Activated naive CD4-positive, alpha-beta T cell treated with anti-CD3 and anti-CD28 coated beads, Interleukin-2, amount 10 ng/mL, durations not matched to agents 7 days and 5 days (primary cell): ENCODE results near the gene GPR25.

Experiments used
- CTCF ChIA-PET: fragments of 350-600 bp; sonication (Branson Sonifier 250); formaldehyde crosslinking; loops from one replicate; lab custom pipeline; 2021; ENCODE audit warnings: antibody characterized with exemption; lab: Charles Lee
- DNase-seq: peaks from one replicate; pipeline ENCODE4 v3.0.0-alpha.2; 2020
- H3K27ac Mint-ChIP-seq: one replicate; pipeline ENCODE4 v1.8.0; 2021; ENCODE audit warnings: mild to moderate bottlenecking, moderate library complexity, mixed read lengths
- H3K27me3 Mint-ChIP-seq: one replicate; pipeline ENCODE4 v1.8.0; 2021; ENCODE audit warnings: mild to moderate bottlenecking, mixed read lengths
- H3K36me3 Mint-ChIP-seq: one replicate; pipeline ENCODE4 v1.8.0; 2021; ENCODE audit warnings: mixed read lengths
- H3K4me1 Mint-ChIP-seq: one replicate; pipeline ENCODE4 v1.8.0; 2021; ENCODE audit warnings: mixed read lengths
- H3K4me3 Mint-ChIP-seq: one replicate; pipeline ENCODE4 v1.8.0; 2021; ENCODE audit warnings: mild to moderate bottlenecking, moderate library complexity, mixed read lengths
- H3K9me3 Mint-ChIP-seq: one replicate; pipeline ENCODE4 v1.8.0; 2021; ENCODE audit warnings: mixed read lengths

GPR25 gene

DNA sequence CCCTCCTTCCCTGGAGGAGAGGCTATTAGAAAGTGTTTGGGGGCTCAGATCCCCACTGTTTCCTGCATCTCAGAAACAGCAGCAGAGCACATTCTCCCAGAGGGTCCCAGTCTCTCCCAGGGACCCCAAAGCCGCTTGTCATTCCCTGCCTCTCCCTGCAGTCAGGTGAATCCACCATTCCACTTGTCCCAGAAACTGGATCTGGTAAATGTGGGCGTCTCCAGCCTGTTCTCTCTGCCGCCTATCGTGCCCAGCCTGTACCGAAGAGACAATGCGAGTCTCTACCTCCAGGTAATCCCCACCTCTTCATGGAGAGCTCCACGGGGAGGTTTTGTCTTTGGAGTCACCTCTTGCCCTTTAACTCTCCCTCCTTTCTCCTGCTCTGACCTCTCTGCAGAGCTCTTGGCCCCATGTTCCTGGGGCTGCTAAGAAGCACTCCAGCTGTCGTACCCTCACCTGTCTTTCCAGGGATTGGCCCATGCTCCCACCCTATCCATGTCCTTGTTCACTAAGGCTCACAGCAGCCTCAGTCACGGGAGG is 48.9 kb downstream of the GPR25 start:
- CTCF ChIA-PET = no interaction called here

DNA sequence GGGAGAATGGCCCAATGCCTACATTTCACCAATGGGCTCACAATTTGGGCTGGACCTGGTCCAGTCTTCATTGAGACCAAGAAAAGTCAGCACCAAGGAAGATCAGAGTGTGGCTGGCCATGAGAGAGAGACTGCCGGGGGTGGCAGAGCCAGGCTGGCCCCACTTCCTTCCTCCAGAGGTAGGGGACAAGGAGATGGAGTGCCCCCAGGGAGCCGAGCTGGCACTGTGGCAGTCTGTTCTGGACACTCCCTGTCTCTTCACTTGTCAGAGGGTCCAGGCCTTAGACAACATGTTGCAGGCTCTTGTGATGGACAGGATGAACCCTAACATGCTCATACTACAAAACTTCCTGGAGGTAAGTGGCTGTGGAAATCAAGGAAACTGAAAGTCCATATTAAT is 49.6 kb downstream of the GPR25 start:
- Mint-ChIP-seq H3K27me3 (peaks cover 43% of the 10 kb centered on the region), H3K4me3 (no peak overlapping the region), H3K27ac (no peak overlapping the region), H3K36me3 (no peaks in the 10 kb centered on the region), H3K4me1 (peaks cover 3% of the 10 kb centered on the region), H3K9me3 (no peaks in the 10 kb centered on the region)
- no peak for DNase-seq
- CTCF ChIA-PET = no interaction called here

More for the DNA sequence above, 48.9 kb downstream of the GPR25 start:
- Mint-ChIP-seq H3K36me3 (no peaks in the 10 kb centered on the region), H3K4me1 (peaks cover 3% of the 10 kb centered on the region), H3K27me3 (peaks cover 48% of the 10 kb centered on the region), H3K4me3 (no peak overlapping the region), H3K27ac (no peak overlapping the region), H3K9me3 (no peaks in the 10 kb centered on the region)
- DNase-seq = no peak

DNA sequence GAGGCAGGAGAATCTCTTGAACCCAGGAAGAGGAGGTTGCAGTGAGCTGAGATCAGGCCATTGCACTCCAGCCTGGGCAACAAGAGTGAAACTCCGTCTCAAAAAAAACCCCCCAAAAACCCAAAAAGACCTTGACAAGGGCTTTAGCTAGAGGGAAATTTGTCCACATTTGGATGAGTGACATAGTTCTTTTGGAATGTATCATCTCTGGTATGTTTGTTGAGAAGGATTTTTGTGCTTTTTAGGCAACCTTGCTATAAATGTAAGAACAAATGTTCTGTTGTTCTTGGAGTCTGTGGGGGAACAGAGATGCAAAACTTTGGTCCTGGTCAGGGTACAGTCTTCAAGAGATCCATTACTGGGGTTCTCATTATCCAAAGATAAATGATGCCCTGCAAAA is 50.8 kb downstream of the GPR25 start:
- CTCF ChIA-PET = no interaction called here
- no peak for DNase-seq
- Mint-ChIP-seq H3K27ac (no peak overlapping the region), H3K36me3 (no peaks in the 10 kb centered on the region), H3K9me3 (no peaks in the 10 kb centered on the region), H3K4me3 (no peak overlapping the region), H3K27me3 (peaks cover 42% of the 10 kb centered on the region), H3K4me1 (peaks cover 3% of the 10 kb centered on the region)
